ENCODE measurements around the gene ABCA5.
"Not testable (repeated sequence)": the region's sequence is repeated elsewhere in the genome, so short reads cannot be mapped to it uniquely, and the experiment has no call there.

The ABCA5 gene

GRCh38 chr17:69325518-69326376, 1.2 kb downstream of the ABCA5 start:
- DNase-seq (ENCODE audit: low read depth): no peak

GRCh38 chr17:69323806-69324205, 3.1 kb downstream of the ABCA5 start:
- DNase-seq (ENCODE audit: low read depth): no peak

GRCh38 chr17:69320908-69321238, 6.1 kb downstream of the ABCA5 start:
- no peak for DNase-seq (ENCODE audit: low read depth)

GRCh38 chr17:69320210-69320907, 6.6 kb downstream of the ABCA5 start:
- peak; percentile 31 for DNase-seq (ENCODE audit: low read depth)

- no peak for DNase-seq (ENCODE audit: low read depth)
Measured at GRCh38 chr17:69317625-69318024, 9.3 kb downstream of the ABCA5 start.

GRCh38 chr17:69314246-69315065, 12.5 kb downstream of the ABCA5 start:
- no peak for DNase-seq (ENCODE audit: low read depth)

GRCh38 chr17:69305177-69305576, 21.8 kb downstream of the ABCA5 start:
- no peak for DNase-seq (ENCODE audit: low read depth)

- no peak for DNase-seq (ENCODE audit: low read depth)
Measured at GRCh38 chr17:69302682-69303081, 24.3 kb downstream of the ABCA5 start.

GRCh38 chr17:69300222-69300621, 26.7 kb downstream of the ABCA5 start:
- peak; percentile 67 for DNase-seq (ENCODE audit: low read depth)

- DNase-seq (ENCODE audit: low read depth): not testable (repeated sequence)
Measured at GRCh38 chr17:69298120-69298722, 28.7 kb downstream of the ABCA5 start.

- DNase-seq (ENCODE audit: low read depth): peak; percentile 54
Measured at GRCh38 chr17:69287168-69287567, 39.8 kb downstream of the ABCA5 start.

- DNase-seq (ENCODE audit: low read depth): peak; percentile 43
Measured at GRCh38 chr17:69286257-69286656, 40.7 kb downstream of the ABCA5 start.

- no peak for DNase-seq (ENCODE audit: low read depth)
Measured at GRCh38 chr17:69284646-69285045, 42.3 kb downstream of the ABCA5 start.

- no peak for DNase-seq (ENCODE audit: low read depth)
Measured at GRCh38 chr17:69282002-69282401, 44.9 kb downstream of the ABCA5 start.

GRCh38 chr17:69276279-69276678, 50.7 kb downstream of the ABCA5 start:
- DNase-seq (ENCODE audit: low read depth): not testable (repeated sequence)

GRCh38 chr17:69275751-69276150, 51.2 kb downstream of the ABCA5 start:
- DNase-seq (ENCODE audit: low read depth): no peak

GRCh38 chr17:69271023-69271422, 55.9 kb downstream of the ABCA5 start:
- no peak for DNase-seq (ENCODE audit: low read depth)

GRCh38 chr17:69269131-69269998, 57.6 kb downstream of the ABCA5 start:
- peak; percentile 85 for DNase-seq (ENCODE audit: low read depth)

- peak; percentile 77 for DNase-seq (ENCODE audit: low read depth)
Measured at GRCh38 chr17:69268543-69269014, 58.4 kb downstream of the ABCA5 start.

GRCh38 chr17:69267219-69267618, 59.7 kb downstream of the ABCA5 start:
- no peak for DNase-seq (ENCODE audit: low read depth)

- no peak for DNase-seq (ENCODE audit: low read depth)
Measured at GRCh38 chr17:69265873-69266272, 61.1 kb downstream of the ABCA5 start.

Data from iris pigment epithelial cell (primary cell).